Measurements from ENCODE around the gene RAB6C.
"Not testable (repeated sequence)": the region's sequence is repeated elsewhere in the genome, so short reads cannot be mapped to it uniquely, and the experiment has no call there.

DNA sequence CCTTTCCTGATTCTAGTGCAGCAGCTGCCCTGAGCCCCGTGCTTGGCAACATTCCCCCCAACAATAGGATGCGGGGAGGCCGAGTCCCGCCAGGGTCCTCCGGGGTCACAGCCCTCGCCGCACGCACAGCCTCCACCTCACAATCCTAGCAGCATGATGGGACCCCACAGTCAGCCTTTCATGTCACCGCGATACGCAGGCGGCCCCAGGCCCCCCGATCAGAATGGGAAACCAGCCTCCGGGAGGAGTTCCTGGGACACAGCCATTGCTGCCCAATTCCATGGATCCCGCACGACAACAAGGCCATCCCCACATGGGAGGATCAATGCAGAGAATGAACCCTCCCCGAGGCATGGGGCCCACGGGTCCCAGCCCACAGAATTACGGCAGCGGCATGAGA, 13.7 kb downstream of the RAB6C start:
- TF ChIP-seq EP300 (IDR thresholded peaks at IDR 0.05; ENCODE audit: low read depth) = not testable (repeated sequence)
- TF ChIP-seq, protein P1, sequence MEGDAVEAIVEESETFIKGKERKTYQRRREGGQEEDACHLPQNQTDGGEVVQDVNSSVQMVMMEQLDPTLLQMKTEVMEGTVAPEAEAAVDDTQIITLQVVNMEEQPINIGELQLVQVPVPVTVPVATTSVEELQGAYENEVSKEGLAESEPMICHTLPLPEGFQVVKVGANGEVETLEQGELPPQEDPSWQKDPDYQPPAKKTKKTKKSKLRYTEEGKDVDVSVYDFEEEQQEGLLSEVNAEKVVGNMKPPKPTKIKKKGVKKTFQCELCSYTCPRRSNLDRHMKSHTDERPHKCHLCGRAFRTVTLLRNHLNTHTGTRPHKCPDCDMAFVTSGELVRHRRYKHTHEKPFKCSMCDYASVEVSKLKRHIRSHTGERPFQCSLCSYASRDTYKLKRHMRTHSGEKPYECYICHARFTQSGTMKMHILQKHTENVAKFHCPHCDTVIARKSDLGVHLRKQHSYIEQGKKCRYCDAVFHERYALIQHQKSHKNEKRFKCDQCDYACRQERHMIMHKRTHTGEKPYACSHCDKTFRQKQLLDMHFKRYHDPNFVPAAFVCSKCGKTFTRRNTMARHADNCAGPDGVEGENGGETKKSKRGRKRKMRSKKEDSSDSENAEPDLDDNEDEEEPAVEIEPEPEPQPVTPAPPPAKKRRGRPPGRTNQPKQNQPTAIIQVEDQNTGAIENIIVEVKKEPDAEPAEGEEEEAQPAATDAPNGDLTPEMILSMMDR (IDR thresholded peaks at IDR 0.05) = not testable (repeated sequence)
